Measurements from ENCODE around the gene C9orf85.

The C9orf85 gene

GRCh38 chr9:71891557-71892189 lies 19.8 kb upstream of the C9orf85 start:
- Histone ChIP-seq H3F3A (ENCODE audit: insufficient read depth) (no peaks in the 10 kb centered on the region), H2AFZ (ENCODE audit: low read depth, low read length, severe bottlenecking) (no peak overlapping the region), H3K4me3 (ENCODE audit: insufficient read depth, low read length, poor library complexity, severe bottlenecking) (no peak overlapping the region), H3K9ac (ENCODE audit: low read length) (no peak overlapping the region), H3K9me2 (replicated peaks; ENCODE audit: insufficient read depth, low read length) (no peaks in the 10 kb centered on the region), H3K79me2 (ENCODE audit: insufficient read depth, low read length) (peaks cover 42% of the 10 kb centered on the region), H3K27ac (ENCODE audit: low read depth, low read length) (no peak overlapping the region), H3K27me3 (ENCODE audit: low read length) (no peaks in the 10 kb centered on the region), H3K36me3 (ENCODE audit: low read length) (no peaks in the 10 kb centered on the region), H4K20me1 (ENCODE audit: low read depth, low read length) (peaks cover 9% of the 10 kb centered on the region; the same call in 1 of the 2 replicates), H3K9me3 (ENCODE audit: insufficient read depth, low read length) (no peaks in the 10 kb centered on the region), H3K4me2 (ENCODE audit: low read depth, low read length, poor library complexity, severe bottlenecking) (no peak overlapping the region)
- no peak for TF ChIP-seq CTCF (IDR thresholded peaks at IDR 0.05; ENCODE audit: insufficient read depth, low read length, poor library complexity, severe bottlenecking)
- TF ChIP-seq EZH2phosphoT487 (conservative IDR thresholded peaks at IDR 0.05; ENCODE audit: low read length) = no peak

GRCh38 chr9:71895117-71895516 lies 16.3 kb upstream of the C9orf85 start:
- Histone ChIP-seq H4K20me1 (ENCODE audit: low read depth, low read length) (peaks cover 9% of the 10 kb centered on the region; the same call in 1 of the 2 replicates), H3F3A (ENCODE audit: insufficient read depth) (0 out of 2 replicates have a peak, but pooled peaks cover 4% of the 10 kb centered on the region), H2AFZ (ENCODE audit: low read depth, low read length, severe bottlenecking) (no peak overlapping the region), H3K79me2 (ENCODE audit: insufficient read depth, low read length) (peaks cover 64% of the 10 kb centered on the region), H3K4me2 (ENCODE audit: low read depth, low read length, poor library complexity, severe bottlenecking) (no peak overlapping the region), H3K27me3 (ENCODE audit: low read length) (no peaks in the 10 kb centered on the region), H3K4me3 (ENCODE audit: insufficient read depth, low read length, poor library complexity, severe bottlenecking) (no peak overlapping the region), H3K9ac (ENCODE audit: low read length) (no peak overlapping the region), H3K27ac (ENCODE audit: low read depth, low read length) (no peak overlapping the region), H3K36me3 (ENCODE audit: low read length) (no peaks in the 10 kb centered on the region), H3K9me2 (replicated peaks; ENCODE audit: insufficient read depth, low read length) (no peaks in the 10 kb centered on the region), H3K9me3 (ENCODE audit: insufficient read depth, low read length) (no peaks in the 10 kb centered on the region)
- TF ChIP-seq EZH2phosphoT487 (conservative IDR thresholded peaks at IDR 0.05; ENCODE audit: low read length) (no peak), CTCF (IDR thresholded peaks at IDR 0.05; ENCODE audit: insufficient read depth, low read length, poor library complexity, severe bottlenecking) (no peak)

- Histone ChIP-seq H3K9me3 (ENCODE audit: insufficient read depth, low read length) (no peaks in the 10 kb centered on the region), H3K9ac (ENCODE audit: low read length) (no peak overlapping the region), H3K27ac (ENCODE audit: low read depth, low read length) (no peak overlapping the region), H2AFZ (ENCODE audit: low read depth, low read length, severe bottlenecking) (no peak overlapping the region), H3K79me2 (ENCODE audit: insufficient read depth, low read length) (peaks cover 69% of the 10 kb centered on the region), H3K4me3 (ENCODE audit: insufficient read depth, low read length, poor library complexity, severe bottlenecking) (no peak overlapping the region), H3K36me3 (ENCODE audit: low read length) (no peaks in the 10 kb centered on the region), H4K20me1 (ENCODE audit: low read depth, low read length) (0 out of 2 replicates have a peak, but pooled peaks cover under 1% of the 10 kb centered on the region), H3K4me2 (ENCODE audit: low read depth, low read length, poor library complexity, severe bottlenecking) (no peak overlapping the region), H3K9me2 (replicated peaks; ENCODE audit: insufficient read depth, low read length) (no peaks in the 10 kb centered on the region), H3K27me3 (ENCODE audit: low read length) (no peaks in the 10 kb centered on the region), H3F3A (ENCODE audit: insufficient read depth) (0 out of 2 replicates have a peak, but pooled peaks cover 4% of the 10 kb centered on the region)
- no peak for TF ChIP-seq EZH2phosphoT487 (conservative IDR thresholded peaks at IDR 0.05; ENCODE audit: low read length)
- no peak for TF ChIP-seq CTCF (IDR thresholded peaks at IDR 0.05; ENCODE audit: insufficient read depth, low read length, poor library complexity, severe bottlenecking)
These were observed 15.5 kb upstream of the C9orf85 start for GRCh38 chr9:71895955-71896354.
